NCI-H345 treated with DMSO at 0.1 percent for 48 hours (cell line): ENCODE data around the gene DCP1B.

Experiments
- DNase-seq: peaks from one replicate; lab custom pipeline; 2025; ENCODE audit not compliant: unreplicated experiment; lab: John Stamatoyannopoulos, UW

The DCP1B gene

DNA sequence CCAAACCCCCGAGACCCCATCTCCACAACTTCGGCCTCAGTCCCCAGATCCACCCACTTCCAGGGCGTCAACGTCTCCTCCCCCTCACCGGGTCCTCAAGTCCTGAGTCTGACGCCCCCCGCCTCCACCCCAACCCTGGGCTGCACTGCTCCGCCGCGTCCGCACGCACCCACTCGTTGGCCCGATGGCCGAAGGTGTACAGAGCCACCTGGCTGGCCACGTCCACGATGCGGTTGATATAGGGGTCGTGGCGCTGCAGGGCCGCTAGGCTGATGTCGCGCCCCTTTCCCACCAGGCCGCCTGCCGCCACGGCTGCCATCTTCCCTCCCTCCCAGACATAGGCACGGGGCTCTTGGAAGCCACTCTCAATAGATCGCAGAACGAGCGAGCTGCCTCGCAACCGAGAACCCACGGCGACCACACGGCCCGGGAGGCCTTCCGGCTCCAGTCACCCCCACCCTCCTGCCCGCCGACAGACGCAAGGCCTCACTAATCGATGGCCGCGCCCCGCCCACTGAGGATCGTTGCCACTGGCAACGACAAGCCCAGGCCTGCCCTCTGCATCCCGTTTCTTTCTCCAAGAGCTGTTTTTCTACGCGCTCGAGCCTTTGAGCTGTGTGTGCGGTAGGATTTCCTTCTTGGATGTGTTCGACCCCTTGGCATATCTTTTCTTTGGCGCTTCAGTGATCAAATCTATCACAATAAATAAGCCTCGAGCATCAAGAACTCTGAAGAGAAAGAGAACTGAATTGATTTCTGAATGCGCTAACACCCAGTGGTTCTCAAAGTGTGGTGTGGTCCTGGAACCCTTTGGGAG lies at the start of gene DCP1B:
DCP1B (minus strand) TSS at position 345 of the 817 bp plus-strand sequence; CDS start at position 319, 26 bp downstream.
- peak; percentile 89 for DNase-seq

DNA sequence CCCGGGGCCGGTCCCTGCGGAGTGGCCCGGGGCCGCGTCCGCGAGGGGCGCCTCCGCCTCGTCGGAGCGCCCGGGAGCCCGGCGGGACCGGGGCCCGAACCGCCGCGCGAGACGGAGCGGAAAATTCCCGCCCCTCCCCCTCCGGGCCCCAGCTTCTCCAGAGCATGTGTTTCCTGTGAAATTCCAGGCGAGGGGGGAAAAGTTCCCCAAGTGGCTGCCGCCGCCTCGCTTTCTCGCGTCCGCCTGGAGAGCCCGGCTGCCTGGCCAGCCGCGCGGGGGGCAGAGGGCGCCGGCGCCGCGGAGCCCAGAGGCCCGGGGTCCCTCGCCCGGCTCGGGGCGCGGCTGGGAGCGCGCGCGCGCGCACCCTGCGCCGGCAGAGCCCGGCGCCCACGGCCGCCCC lies 49.4 kb upstream of the DCP1B start:
- no peak for DNase-seq

DNA sequence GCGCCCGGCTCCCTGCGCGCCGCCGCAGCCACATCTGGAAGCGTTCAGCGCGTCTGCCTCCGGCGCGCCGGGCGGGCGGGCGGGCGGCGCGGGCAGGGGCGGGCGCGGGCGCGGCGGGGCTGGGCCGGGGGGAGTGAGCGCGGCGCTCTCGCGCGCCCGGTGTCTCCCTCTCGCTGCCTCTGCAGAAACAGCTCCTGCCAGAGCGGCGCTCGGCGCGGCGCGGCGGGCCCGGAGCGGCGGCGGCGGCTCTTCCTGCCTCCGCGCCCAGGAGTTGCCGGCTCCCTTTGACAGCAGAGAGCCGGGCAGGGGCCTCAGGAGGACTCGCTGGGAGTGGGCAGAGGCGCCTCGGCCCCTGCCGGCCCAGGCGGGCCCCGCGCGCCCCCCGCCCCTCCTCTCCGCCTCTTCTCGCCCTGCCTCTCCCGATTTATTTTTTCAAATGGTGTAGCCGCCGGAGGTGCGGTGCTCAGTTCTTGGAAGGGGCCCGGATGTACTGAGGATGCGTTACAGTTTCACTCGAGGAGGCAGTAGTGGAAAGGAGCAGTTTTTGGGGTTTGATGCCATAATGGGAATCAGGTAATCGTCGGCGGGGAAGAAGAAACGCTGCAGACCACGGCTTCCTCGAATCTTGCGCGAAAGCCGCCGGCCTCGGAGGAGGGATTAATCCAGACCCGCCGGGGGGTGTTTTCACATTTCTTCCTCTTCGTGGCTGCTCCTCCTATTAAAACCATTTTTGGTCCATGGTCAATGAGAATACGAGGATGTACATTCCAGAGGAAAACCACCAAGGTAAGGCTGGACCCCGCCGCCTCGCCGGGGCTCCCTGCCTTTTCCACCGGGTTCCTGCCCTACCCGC lies 48.8 kb upstream of the DCP1B start, which contains the start of gene CACNA1C:
CACNA1C (plus strand) TSS at position 162 of the 853 bp plus-strand sequence; CDS start at position 738, 576 bp downstream.
- peak; percentile 20 for DNase-seq

DNA sequence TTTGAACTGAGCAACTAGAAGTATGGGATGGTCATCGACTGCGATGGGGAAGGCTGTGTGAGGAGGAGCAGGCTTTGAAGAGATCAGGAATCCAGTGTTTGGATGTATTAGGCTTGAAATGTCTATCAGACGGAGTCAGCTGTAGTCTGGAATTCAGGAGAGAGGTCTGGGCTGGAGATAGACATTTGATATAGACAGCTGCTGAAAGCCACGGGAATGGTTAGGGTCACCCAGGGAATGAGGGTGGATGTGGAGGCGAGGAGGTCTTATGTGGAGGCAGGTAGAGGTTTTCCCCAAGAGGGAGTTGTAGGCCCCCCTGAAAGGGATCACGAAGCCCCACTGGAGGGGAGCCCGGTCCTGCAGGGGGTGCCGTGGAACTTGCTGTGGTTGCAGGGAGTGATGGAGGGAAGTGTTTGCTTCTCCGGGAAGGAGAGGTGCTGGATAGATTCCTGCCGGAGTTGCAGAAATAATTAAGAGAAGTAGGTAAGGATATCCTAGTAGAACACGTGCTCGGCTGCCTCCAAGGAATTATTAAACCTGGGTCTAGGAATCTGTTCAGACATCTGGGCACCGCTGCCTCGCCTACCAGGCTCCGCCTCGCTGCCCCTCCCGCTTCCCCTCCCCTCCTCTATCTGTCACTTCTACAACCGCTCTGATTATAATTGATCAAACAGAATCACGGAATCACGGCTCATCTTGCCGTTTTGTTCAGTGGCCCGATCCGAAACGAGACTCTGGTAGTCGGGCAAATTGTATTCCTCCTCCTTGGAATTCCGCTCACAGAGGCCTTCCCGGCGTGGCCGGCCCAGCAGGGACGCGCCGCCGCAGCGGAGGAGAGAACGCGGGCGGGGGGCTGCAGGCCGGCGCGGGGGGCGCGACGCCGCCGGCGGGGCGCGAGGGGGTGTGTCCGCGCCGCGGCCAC lies 47.7 kb upstream of the DCP1B start:
- peak; percentile 19 for DNase-seq

DNA sequence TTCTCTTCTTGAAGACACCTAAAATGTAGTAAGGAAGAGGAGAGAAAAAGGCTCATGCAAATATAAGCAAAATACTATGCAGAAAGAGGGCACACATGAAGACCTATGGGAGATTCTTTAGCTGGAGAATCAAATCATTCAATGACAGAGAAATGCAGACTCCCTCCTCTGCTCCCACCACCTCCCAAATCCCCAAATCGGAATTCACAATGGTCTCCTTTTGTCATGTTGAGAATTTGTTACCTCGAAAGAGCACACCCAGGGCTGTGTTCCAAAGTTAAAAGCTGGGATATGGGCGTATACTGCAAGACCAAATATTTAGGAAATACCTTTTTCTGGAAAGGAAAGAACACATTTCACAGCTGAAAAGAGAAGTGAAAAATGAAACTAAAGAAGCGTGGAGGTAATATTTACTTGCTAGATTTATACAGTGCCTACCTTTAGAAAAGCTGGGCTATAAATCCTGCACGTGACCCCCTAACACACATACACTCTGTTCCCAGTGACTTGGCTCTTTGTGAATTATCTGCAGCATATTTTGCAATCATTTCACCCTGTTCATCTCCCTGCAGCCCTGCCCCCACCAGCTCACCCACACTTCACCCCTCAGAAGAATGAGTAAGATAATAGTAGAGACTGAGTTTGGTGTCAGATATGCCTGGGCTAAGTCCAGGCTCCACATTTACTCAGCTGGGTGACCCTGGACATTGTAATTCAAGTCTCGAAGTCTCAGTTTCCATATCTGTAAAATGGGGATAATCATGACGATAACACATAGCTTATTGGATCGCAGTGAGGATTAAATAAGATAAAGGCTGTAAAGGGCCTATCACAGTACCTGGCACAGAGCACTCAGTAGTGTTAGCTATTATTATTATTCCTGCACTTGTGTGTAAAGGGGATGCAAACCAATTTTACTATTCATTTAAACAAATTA lies 45.6 kb upstream of the DCP1B start:
- DNase-seq: no peak

DNA sequence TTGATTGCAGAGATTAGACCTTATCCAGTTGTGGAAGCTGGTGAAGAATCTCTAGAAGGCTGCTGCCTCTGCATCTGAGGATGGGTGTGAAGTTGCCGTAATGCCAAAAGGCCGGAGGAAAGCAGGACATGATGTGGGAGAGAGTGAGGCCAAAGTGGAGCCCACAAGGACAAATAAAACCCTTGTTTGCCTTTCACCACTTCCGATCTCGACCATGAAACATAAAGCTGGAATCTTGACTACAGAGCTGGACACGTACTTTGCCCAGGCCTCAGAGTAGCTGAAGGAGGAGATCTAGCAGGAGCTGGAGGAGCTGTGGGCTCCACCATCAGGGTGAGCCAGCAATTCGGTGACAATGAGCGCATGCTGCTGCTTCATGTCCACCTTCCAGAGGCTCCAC lies 43.5 kb upstream of the DCP1B start:
- no peak for DNase-seq

DNA sequence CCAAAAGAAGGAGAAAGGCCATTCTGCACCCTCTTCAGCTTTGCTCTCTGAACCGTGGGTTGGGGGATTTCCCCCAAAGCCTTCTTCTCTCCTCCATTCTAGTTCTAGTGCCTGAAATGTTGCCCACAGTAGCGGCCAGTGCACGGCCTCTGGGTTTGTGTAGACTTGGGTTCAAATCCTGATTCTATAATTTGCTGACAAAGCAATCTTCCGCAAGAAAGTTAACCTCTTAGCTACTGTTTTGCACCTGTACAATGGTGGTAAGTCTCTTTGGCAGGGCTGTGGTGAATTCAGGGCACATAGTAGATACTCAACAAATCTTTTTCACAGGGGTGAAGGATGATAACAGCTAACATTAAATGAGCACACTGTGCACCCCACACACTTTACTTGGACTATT lies 42.7 kb upstream of the DCP1B start:
- no peak for DNase-seq

DNA sequence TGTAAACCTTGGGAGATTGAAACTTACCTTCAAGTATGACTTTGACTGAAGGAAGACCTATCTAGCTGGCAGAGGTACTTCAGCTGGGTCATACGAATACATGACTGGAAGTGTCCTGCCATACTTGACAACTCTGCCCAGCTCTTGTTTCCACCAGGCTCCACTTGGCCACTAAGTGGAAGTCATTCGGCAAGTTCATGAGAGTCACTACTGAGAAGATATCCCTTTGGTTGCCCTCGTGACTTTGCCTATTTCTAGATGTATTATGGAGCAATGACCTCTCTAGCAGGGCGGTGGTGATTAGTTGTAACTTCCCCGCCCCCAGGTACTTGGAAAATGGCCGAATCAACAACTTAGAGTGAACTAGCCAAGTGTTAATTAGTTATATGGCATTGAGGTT lies 39.9 kb upstream of the DCP1B start:
- DNase-seq: no peak

DNA sequence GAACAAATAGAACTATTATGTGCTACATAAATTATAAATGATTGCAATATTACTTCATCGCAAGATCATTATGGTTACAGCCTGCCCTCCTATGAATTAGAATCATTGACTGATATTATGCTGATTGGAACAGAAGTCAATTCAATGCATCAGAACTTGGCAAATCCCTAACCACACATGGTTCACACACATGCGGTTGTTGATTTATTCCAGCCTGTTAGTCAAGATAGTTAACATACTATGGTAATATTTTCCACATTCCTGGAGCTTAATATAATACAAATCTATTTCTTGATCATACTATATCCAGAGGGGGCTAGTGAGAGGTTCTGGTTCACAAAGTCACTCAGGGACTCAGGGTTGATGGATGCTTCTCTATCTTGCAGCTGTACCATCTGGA lies 38.8 kb upstream of the DCP1B start:
- DNase-seq: no peak

DNA sequence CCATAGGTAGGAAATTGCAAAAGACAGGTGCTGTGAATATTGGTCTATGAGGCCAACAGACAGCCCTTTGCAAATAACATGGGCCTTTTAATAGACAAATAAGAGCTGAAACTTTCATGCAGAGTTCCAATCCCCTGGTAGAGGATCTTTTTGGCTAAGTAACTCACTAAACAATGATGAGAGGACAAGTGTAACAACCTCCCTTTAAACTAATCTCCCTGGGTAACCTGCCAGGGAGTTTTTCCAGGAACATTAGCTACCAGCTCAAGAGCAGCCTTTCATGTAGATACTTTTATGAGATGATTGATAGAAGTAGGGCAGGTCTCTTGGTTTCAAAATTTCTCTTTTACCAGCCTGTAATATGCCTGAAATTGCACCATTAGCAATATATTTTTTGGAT lies 34.8 kb upstream of the DCP1B start:
- DNase-seq: no peak

DNA sequence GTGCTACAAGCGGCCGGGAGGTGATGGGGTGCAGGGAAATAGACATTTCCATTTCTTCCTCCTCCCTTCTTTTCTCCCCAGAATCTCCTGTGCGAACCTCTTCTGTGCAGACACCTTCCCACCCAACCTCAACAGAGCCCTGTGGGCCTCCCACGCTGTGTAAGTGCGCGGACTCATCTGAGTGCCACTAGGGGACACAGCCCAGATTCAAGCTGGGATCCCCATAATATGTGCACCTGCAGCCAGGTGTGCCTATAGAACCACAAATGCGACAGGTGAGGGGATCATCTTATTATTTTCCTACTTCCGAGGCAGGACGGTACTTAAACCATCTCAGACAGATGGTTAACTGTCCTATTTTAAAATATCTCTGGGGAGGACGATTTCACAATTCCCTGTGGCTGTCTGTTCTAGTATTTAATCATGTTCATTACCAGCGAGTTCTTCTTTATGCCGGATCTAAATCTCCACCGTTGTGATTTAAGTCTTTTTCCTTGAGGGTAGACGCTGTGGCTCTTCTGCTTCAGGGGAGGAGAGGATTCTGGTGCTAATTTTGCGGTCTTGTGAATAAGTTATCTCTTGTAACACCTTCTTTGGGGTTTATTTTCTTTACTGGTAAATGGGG lies 31.3 kb upstream of the DCP1B start:
- DNase-seq: no peak

DNA sequence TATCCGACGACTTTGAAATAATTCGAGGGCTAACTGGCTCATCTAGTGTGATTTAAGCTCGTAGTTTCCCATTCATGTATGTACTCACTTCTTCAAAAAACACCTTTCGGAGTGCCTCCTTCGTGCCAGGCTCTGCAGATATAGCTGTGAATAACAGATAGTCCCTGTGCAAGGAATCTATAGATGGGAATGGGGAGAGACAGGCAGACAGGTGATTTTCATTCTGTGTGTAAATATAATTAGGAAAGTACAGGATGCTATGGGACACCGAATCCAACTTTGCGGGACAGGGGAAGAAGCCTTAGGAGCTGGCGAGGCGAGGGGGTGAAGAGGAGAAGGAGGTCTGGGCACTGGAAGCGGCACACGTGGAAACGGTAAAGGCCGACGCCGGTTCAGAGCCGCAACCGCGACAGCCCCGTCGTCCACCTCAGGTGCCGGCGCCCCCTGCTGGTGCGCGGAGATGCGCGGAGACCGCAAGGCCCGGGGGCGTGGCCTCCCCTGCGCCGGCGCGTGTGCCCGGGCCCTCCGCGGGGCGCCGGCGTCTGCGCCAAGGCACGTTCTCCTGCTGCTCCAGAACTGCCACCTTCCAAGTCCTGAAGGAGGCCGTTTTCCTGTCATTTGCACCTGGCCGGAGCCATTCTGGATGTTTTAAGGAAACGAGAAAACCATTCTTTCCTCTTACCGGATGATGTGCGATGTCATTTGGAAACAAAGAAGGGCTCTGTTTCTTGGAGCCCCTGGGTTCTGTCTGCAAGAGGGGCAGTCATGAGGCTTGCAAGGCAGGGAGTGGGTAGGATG lies 30.6 kb upstream of the DCP1B start:
- DNase-seq: peak; percentile 85

DNA sequence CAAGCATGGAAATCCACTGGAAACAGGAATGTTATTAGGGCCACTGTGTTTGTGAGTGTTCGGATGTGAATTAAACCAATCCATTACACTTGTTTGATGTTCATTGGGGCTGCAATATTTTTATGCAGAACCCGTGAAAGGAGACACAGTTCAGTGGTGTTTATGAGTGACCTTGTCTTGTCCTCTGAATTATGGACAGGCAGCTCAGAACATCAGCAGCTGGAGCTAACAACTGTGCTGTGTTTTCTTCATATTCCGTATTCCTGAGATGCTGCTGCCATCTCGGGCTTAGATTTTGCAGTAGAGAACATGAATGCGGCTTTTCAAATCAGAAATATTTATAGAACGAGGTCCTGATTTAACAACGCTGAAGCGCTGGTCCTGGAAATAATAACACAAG lies 28.2 kb upstream of the DCP1B start:
- no peak for DNase-seq

DNA sequence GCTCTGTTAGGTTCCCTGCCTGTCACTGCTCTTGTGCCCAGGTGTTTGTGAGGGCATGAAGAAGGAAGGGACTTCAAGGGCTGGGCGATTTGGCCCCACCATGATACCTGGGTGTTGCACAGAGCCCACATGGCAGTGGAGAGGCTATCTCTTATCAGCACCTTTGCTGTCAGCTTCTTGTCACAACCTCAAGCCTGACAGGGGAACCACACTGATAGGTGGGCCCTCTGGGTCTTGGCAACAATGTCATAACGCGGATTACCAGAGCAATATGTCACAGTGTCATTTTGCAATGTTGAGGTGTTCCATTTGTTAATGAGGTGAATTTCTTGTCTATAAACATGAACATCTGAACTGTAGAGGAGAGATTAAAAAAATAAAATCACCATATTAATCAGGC lies 25.6 kb upstream of the DCP1B start:
- DNase-seq: no peak

DNA sequence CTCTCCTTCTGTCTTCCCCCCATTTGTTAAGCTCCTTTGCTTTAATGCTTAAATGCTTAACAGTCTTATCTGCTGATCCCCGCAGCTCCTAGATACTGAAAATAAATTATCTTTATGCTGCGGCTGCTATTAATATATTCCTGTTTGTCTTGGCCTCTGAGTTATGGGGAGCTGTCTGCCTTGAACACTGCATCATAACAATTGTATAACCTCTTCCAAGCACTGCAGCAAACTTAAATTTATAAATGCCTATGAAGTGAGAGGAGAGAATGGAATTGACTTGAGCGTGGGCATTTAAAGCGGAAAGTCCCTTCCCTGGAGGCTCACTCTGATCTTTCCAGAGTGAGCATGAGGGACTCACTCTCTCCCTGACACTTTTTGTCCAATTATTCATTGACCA lies 23.1 kb upstream of the DCP1B start:
- DNase-seq: no peak

DNA sequence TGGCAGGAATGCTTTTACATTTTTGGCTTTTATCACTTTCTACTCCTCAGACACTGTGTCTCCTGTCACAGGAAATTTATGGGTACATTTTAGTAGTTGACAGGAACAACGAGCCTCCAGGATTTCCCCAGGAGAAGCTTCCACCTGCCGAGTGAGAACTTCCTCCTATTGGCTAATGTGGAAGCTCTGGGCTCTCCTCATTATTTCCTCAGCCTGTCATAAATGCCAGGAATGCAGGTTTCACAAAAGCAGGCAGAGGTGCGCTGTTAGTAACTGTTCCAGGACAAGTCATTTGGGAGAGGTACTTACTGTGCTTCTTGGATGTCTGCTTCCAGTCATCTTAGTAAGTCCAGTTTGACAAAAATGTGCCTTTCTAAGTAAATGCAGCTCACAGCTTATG lies 19.1 kb upstream of the DCP1B start:
- no peak for DNase-seq

DNA sequence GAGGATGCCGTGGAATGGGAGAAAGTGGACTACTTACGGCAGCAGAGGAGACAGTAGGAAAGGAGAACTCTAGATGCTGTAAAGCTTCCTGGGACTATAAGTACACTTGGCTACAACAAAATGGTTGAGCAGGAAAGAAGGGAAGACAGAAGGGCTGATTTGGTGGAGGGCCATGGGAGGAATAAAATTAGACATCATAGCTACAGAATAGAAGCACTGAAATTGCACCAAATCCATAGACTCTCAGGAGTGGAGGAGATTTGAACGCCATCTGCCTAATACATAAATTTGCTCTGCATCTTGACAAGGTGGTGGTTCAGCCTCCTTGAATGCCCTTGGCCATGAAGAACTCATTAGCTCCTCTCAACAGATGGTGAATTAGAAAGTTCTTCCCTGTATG lies 16.3 kb upstream of the DCP1B start:
- DNase-seq: no peak

DNA sequence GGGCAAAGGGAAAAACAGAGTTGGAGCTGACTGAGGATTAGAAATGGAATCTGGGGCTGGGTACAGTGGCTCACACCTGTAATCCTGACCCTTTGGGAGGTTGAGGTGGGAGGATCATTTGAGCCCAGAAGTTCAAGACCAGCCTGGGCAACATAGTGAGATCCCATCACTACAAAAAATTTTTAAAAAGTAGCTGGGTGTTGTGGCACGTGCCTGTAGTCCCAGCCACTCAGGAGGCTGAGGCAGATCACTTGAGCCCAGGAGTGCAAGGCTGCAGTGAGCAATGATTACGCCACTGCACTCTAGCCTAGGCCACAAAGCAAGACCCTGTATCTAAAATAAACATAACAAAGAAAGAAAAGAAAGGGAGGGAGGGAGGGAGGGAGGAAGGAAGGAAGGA lies 14.9 kb upstream of the DCP1B start:
- no peak for DNase-seq

DNA sequence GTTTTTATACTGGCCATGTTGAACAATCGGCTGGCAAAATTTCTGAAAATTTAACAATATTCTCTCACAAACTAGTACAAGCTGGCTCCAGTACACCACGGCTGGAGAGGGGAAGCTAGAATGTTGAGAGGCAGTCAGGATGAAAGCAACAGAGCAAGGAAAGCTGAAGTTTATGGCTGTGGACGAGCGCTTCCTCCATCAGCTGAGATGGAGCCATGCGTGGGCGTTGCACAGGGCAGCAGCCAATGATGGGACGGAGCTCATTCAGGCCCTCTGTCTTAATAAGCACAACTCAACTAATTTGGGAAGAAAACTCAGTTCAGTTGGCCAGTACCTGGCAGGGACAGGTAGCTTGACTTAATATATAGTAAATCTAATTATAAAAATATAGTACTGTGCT lies 14.1 kb upstream of the DCP1B start:
- no peak for DNase-seq
